Measurements from ENCODE around the gene REST.
A peak's percentile ranks its signal among the peaks of the same experiment; 100 is the strongest.

REST gene

GRCh38 chr4:56972389-56972788, 64.7 kb downstream of the REST start:
- no peak overlapping the region for H3K4me3 ChIP-seq (ENCODE audit: low read depth, low read length)
- TF ChIP-seq CTCF (IDR thresholded peaks at IDR 0.05; ENCODE audit: borderline replicate concordance, insufficient read depth, low read depth, low read length) = no peak

GRCh38 chr4:56972809-56973208, 65.1 kb downstream of the REST start:
- no peak for TF ChIP-seq CTCF (IDR thresholded peaks at IDR 0.05; ENCODE audit: borderline replicate concordance, insufficient read depth, low read depth, low read length)

GRCh38 chr4:56973336-56973735, 65.6 kb downstream of the REST start:
- no peak for TF ChIP-seq CTCF (IDR thresholded peaks at IDR 0.05; ENCODE audit: borderline replicate concordance, insufficient read depth, low read depth, low read length)
- H3K4me3 ChIP-seq (ENCODE audit: low read depth, low read length) = no peak overlapping the region

More at GRCh38 chr4:56972809-56973208, 65.1 kb downstream of the REST start:
- no peak overlapping the region for H3K4me3 ChIP-seq (ENCODE audit: low read depth, low read length)

GRCh38 chr4:56976283-56976836, 68.7 kb downstream of the REST start:
- no peak for TF ChIP-seq CTCF (IDR thresholded peaks at IDR 0.05; ENCODE audit: borderline replicate concordance, insufficient read depth, low read depth, low read length)
- peak overlapping the region; percentile 95 for H3K4me3 ChIP-seq (ENCODE audit: low read depth, low read length)

- peak overlapping the region; percentile 95 for H3K4me3 ChIP-seq (ENCODE audit: low read depth, low read length)
- peak; percentile 24; the same call in 1 of the 2 replicates for TF ChIP-seq CTCF (IDR thresholded peaks at IDR 0.05; ENCODE audit: borderline replicate concordance, insufficient read depth, low read depth, low read length)
Observed at GRCh38 chr4:56976837-56977320, 69.2 kb downstream of the REST start.

GRCh38 chr4:56977321-56978012, 69.8 kb downstream of the REST start, which contains the start of gene NOA1:
TSS of gene NOA1 (minus strand) at chr4:56977606. CDS start at chr4:56977585, 21 bp downstream.
- no peak for TF ChIP-seq CTCF (IDR thresholded peaks at IDR 0.05; ENCODE audit: borderline replicate concordance, insufficient read depth, low read depth, low read length)

More at GRCh38 chr4:56977321-56978012, 69.8 kb downstream of the REST start, which contains the start of gene NOA1:
- H3K4me3 ChIP-seq (ENCODE audit: low read depth, low read length) = peak within 1 kb of the TSS; percentile 95

Measured in GM12875 (cell line).